Body of pancreas (tissue), 4 donors: Measurements from ENCODE around the gene RPUSD1. TPM values are rescaled to one million over a fixed set of nuclear protein-coding genes. Genes with fewer than 3 reads are reported as not detected.

Experiments used
- ATAC-seq: fragments of 150-250 bp; one replicate; pipeline ENCODE4 v1.9.1; 2016
- DNase-seq, 4 donors: peaks; one replicate each; pipeline ENCODE4 v3.0.0-alpha.2; 2019
- H3K27ac ChIP-seq, 4 donors: fragments of 200-600 bp; sonication (generic); 1 replicate in 3 of 4; 2 replicates in 1 of 4; pipeline versions ENCODE4 v1.5.1 to v1.6.1; 2016 to 2019; ENCODE audit warnings: mild to moderate bottlenecking in 1 of 4, mixed read lengths in 1 of 4, moderate library complexity in 1 of 4
- H3K27me3 ChIP-seq, 2 donors: fragments of 200-600 bp; sonication (generic); one replicate each; pipeline ENCODE4 v1.6.0; 2016; ENCODE audit warnings: mild to moderate bottlenecking in 1 of 2
- H3K36me3 ChIP-seq, 2 donors: fragments of 200-600 bp; sonication (generic); replicated peaks in 1 of 2; 2 replicates each; pipeline ENCODE4 v1.5.1; 2016; ENCODE audit warnings: low read depth in 2 of 2; ENCODE audit not compliant: insufficient read depth in 1 of 2
- H3K4me1 ChIP-seq: fragments of 200-600 bp; sonication (generic); one replicate; pipeline ENCODE4 v1.6.0; 2016
- H3K4me3 ChIP-seq, 2 donors: fragments of 200-600 bp; sonication (generic); 1 replicate in 1 of 2; 2 replicates in 1 of 2; pipeline ENCODE4 v1.5.1; 2016 to 2019
- H3K9me3 ChIP-seq, 3 donors: fragments of 200-600 bp; sonication (generic); 1 replicate in 2 of 3; 2 replicates in 1 of 3; pipeline ENCODE4 v1.5.1; 2016
- POLR2A ChIP-seq, 3 donors: fragments of 450-650 bp; IDR thresholded peaks; one replicate each; pipeline ENCODE4 v1.6.1; 2016; ENCODE audit warnings: antibody characterized with exemption in 3 of 3, mild to moderate bottlenecking in 2 of 3
- WGBS, 2 donors: methylation state at CpG; one replicate each; pipeline ENCODE4 v1.1.5; 2017; 5-methylcytosine and 5-hydroxymethylcytosine counted together
- intact Hi-C: fragments of 100-400 bp; cut with DNase I; formaldehyde crosslinking; loops from one replicate; pipeline ENCODE4 v1.15.1; 2023
- total RNA-seq, 2 donors: library from RNA; depleted of rRNA; stranded (reverse); fragments of >200 nt; gene quantifications; one replicate each; pipeline ENCODE4 v1.1.0, GENCODE V29; 2016
- TF ChIP-seq, protein P1 (sequence below), 7 experiments: fragments of 450-650 bp in 4 of 7; fragments of 200-600 bp in 3 of 7; sonication (generic) in 3 of 7; IDR thresholded peaks; one replicate each; pipeline ENCODE4 v1.5.1; 2016 to 2019; ENCODE audit warnings: antibody characterized with exemption in 7 of 7

Gene RPUSD1
- total RNA-seq, 2 donors from 2014 or later, result 19.7 to 31.3 TPM

DNA sequence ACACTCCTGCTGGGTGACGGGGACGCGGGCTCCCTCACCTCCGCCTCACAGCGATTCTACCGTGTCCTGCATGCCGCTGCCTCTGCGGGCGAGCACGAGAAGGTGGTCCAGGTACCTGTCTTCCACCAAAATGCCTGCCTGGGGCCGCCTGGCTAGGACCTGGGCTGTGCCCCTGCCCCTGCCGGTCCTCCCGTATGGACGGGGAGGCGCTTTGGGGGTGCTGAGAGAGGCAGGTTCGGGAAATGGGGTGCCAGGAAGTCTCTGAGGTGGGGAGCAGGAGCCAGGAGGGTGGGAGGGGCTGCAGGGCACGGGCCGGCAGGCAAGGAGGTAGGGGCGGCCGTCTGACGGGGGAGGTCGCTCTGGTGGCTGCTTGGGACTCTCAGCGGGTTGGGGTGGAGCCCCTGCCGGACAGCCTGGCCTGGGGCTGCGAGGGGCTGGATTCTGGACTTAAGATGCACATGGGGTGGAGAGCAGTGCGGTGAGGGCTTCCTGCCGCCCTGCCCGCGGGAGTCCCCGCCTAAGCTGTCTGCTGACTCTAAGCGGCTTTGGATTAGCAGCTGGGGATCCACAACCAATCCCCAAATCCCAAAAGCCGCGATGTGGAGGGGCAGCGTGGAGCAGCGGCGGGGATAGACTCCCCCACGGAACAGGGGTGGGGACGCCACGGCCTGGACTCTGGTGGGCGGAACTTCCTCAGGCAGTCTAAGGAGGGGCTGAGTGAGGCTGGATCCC, 6.1 kb upstream of the RPUSD1 start:
- DNase-seq, result no peak
- intact Hi-C loops, result no loop called here
- no peaks in the 10 kb centered on the region for H3K27me3 ChIP-seq
- ATAC-seq, result no peak
- WGBS, 2 donors, result 89 to 93% methylated on average over 25 to 40 of the region's 40 CpGs
- no peak overlapping the region for H3K27ac ChIP-seq
- H3K4me3 ChIP-seq, result no peak overlapping the region
- no peaks in the 10 kb centered on the region for H3K9me3 ChIP-seq
- TF ChIP-seq, protein P1, sequence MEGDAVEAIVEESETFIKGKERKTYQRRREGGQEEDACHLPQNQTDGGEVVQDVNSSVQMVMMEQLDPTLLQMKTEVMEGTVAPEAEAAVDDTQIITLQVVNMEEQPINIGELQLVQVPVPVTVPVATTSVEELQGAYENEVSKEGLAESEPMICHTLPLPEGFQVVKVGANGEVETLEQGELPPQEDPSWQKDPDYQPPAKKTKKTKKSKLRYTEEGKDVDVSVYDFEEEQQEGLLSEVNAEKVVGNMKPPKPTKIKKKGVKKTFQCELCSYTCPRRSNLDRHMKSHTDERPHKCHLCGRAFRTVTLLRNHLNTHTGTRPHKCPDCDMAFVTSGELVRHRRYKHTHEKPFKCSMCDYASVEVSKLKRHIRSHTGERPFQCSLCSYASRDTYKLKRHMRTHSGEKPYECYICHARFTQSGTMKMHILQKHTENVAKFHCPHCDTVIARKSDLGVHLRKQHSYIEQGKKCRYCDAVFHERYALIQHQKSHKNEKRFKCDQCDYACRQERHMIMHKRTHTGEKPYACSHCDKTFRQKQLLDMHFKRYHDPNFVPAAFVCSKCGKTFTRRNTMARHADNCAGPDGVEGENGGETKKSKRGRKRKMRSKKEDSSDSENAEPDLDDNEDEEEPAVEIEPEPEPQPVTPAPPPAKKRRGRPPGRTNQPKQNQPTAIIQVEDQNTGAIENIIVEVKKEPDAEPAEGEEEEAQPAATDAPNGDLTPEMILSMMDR (IDR thresholded peaks at IDR 0.05), result no peak
- no peak for TF ChIP-seq POLR2A (IDR thresholded peaks at IDR 0.05)
- H3K36me3 ChIP-seq, result no peaks in the 10 kb centered on the region
- peaks cover 2% of the 10 kb centered on the region for H3K4me1 ChIP-seq

DNA sequence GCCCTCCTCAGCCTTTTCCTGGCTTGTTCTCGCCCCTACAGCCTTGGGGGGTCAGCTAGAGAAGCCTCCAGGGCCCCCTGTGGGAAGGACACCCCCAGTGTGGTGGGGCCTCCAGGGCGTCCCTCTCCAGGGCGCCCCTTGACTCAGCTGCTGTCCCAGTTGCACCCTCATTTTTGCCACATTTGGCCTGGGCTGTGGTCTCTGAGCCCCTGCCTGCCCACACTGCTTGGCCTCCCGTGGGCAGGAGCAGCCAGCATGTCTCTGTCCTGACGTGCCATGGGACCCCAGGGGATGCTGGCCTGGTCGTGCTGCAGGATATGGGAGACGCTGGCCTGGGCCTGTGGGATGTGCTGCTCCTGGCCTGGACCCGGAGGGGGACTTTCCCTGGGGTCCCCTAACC, 5.2 kb upstream of the RPUSD1 start:
- Histone ChIP-seq H3K9me3 (no peaks in the 10 kb centered on the region), H3K27me3 (no peaks in the 10 kb centered on the region), H3K4me1 (peaks cover 8% of the 10 kb centered on the region), H3K4me3 (no peak overlapping the region), H3K27ac (no peak overlapping the region), H3K36me3 (no peaks in the 10 kb centered on the region)
- intact Hi-C loops, result no loop called here
- no peak for TF ChIP-seq POLR2A (IDR thresholded peaks at IDR 0.05)
- TF ChIP-seq, protein P1 (IDR thresholded peaks at IDR 0.05), result no peak
- no peak for ATAC-seq
- no peak for DNase-seq
- 90% methylated on average over 8 of the region's 8 CpGs; no CpG with 5 or more reads in 1 of the 2 donors for whole genome bisulfite sequencing, 2 donors

DNA sequence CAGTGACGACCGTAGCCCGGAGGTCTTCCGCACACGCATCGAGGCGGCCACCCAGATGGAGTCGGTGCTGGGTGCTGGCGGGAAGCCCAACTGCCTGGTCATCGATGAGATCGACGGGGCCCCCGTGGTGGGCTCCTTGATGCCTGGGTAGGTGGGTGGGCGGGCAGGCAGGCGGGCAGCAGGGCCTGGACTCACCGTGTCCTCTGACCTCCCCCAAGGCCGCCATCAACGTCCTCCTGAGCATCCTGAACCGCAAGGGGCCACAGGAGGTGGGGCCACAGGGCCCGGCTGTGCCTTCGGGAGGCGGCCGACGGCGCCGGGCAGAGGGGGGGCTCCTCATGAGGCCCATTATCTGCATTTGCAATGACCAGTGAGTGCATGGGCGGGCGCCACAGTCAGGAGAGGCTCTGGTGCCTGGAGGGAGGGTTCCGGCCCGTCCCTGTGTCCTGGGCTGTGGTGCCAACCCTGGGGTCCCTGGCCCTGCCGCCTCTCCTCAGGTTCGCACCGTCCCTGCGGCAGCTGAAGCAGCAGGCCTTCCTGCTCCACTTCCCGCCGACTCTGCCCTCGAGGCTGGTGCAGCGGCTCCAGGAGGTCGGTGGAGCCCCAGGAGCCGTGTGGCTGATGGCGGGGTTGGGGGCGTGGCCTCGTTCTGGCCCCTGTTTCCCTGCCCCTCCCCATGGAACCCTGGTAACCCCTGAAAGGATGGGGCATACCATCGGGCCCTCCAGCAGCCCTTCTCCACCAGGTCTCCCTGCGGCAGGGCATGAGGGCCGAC, 4.2 kb upstream of the RPUSD1 start:
- no peak for TF ChIP-seq POLR2A (IDR thresholded peaks at IDR 0.05)
- TF ChIP-seq, protein P1 (IDR thresholded peaks at IDR 0.05), result no peak
- peaks cover 12% of the 10 kb centered on the region for H3K4me1 ChIP-seq
- no peaks in the 10 kb centered on the region for H3K36me3 ChIP-seq
- H3K9me3 ChIP-seq, result no peaks in the 10 kb centered on the region
- intact Hi-C loops, result no loop called here
- H3K27me3 ChIP-seq, result no peaks in the 10 kb centered on the region
- no peak overlapping the region for H3K27ac ChIP-seq
- DNase-seq (no peak), ATAC-seq (no peak)
- 80 to 91% methylated on average over 2 to 43 of the region's 46 CpGs for whole genome bisulfite sequencing, 2 donors
- no peak overlapping the region for H3K4me3 ChIP-seq

DNA sequence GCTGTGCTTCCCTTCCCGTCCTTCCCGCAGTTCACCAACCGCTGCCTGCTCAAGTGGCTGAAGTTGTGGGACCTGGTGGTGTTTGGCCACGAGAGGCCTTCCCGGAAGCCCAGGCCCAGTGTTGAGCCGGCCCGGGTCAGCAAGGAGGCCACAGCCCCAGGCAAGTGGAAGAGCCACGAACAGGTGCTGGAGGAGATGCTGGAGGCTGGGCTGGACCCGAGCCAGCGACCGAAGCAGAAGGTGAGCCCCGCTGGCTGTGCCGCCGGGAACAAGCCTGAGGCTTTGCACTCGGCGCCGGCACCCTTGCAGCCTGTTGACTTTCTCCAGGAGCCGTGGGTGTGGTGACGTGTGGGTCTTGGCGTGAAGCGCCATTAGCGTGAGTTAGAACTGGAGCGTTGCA, 3.0 kb upstream of the RPUSD1 start:
- no peaks in the 10 kb centered on the region for H3K9me3 ChIP-seq
- ATAC-seq, result no peak
- H3K27me3 ChIP-seq, result no peaks in the 10 kb centered on the region
- H3K4me3 ChIP-seq, result no peak overlapping the region
- 95 to 96% methylated on average over 5 to 7 of the region's 23 CpGs for WGBS, 2 donors
- H3K4me1 ChIP-seq, result peaks cover 20% of the 10 kb centered on the region
- no peaks in the 10 kb centered on the region for H3K36me3 ChIP-seq
- no peak overlapping the region for H3K27ac ChIP-seq
- DNase-seq, result no peak
- TF ChIP-seq, protein P1 (IDR thresholded peaks at IDR 0.05), result no peak
- intact Hi-C loops, result no loop called here
